ENCODE measurements around the gene RMND1. TPM values are rescaled to one million over a fixed set of nuclear protein-coding genes. Genes with fewer than 3 reads are reported as not detected.

RMND1 gene
- total and polyA plus RNA-seq, 2 of the 13 experiments (the other 11 are each of a cell fraction or from before 2014, with no cell fraction given): 34.0 to 72.5 TPM

- TF ChIP-seq TERF1 (CRISPR knock-in tag; IDR thresholded peaks at IDR 0.05) (no peak), PRMT3 (CRISPR knock-in tag; IDR thresholded peaks at IDR 0.05; ENCODE audit: borderline replicate concordance, low read depth) (no peak), HCFC1 (IDR thresholded peaks at IDR 0.05; ENCODE audit: low read depth, low read length) (peak; percentile 19; the same call in 1 of the 2 replicates), BORCS8-MEF2B (CRISPR knock-in tag; IDR thresholded peaks at IDR 0.05) (peak; percentile 27; the same call in 1 of the 2 replicates), NFYB (CRISPR knock-in tag; IDR thresholded peaks at IDR 0.05) (no peak), HNRNPL (IDR thresholded peaks at IDR 0.05; ENCODE audit: low read depth, low read length) (no peak), MTF1 (CRISPR knock-in tag; IDR thresholded peaks at IDR 0.05) (peak; percentile 97), RFXAP (CRISPR knock-in tag; IDR thresholded peaks at IDR 0.05; ENCODE audit: borderline replicate concordance) (peak; percentile 77; the same call in 1 of the 2 replicates), EZH2 (conservative IDR thresholded peaks at IDR 0.05; ENCODE audit: low read depth, low read length) (no peak), HMG20A (CRISPR knock-in tag; IDR thresholded peaks at IDR 0.05; ENCODE audit: borderline replicate concordance) (peak; percentile 24; the same call in 1 of the 2 replicates), ATM (IDR thresholded peaks at IDR 0.05; ENCODE audit: borderline replicate concordance) (no peak), MED8 (CRISPR knock-in tag; IDR thresholded peaks at IDR 0.05; ENCODE audit: insufficient replicate concordance) (no peak), GABPA (IDR thresholded peaks at IDR 0.05; ENCODE audit: low read depth, low read length) (peak; percentile 39; the same call in 1 of the 2 replicates), GABPA (CRISPR knock-in tag; IDR thresholded peaks at IDR 0.05; ENCODE audit: low read depth) (peak; percentile 24; the same call in 1 of the 2 replicates), PHB2 (IDR thresholded peaks at IDR 0.05; ENCODE audit: partially characterized antibody) (no peak), NR2F2 (IDR thresholded peaks at IDR 0.05; ENCODE audit: borderline replicate concordance, low read depth) (no peak), ZNF431 (CRISPR knock-in tag; IDR thresholded peaks at IDR 0.05; ENCODE audit: borderline replicate concordance, low read depth) (no peak), ZNF512B (CRISPR knock-in tag; IDR thresholded peaks at IDR 0.05; ENCODE audit: borderline replicate concordance) (no peak), SIN3B (IDR thresholded peaks at IDR 0.05; ENCODE audit: low read length) (no peak), CBX2 (IDR thresholded peaks at IDR 0.05; ENCODE audit: low read depth, low read length) (no peak), CBX2 (CRISPR knock-in tag; IDR thresholded peaks at IDR 0.05; ENCODE audit: low read depth) (no peak), EED (CRISPR knock-in tag; IDR thresholded peaks at IDR 0.05) (no peak), ZNF580 (CRISPR knock-in tag; IDR thresholded peaks at IDR 0.05; ENCODE audit: borderline replicate concordance, low read depth) (peak; percentile 92), ZBTB1 (CRISPR knock-in tag; IDR thresholded peaks at IDR 0.05; ENCODE audit: borderline replicate concordance) (no peak), ZNF451 (CRISPR knock-in tag; IDR thresholded peaks at IDR 0.05) (no peak), ZBTB33 (CRISPR knock-in tag; IDR thresholded peaks at IDR 0.05) (no peak)
Measured at GRCh38 chr6:151390276-151390850, 61.6 kb downstream of the RMND1 start (continued).

Data from HepG2 (cell line).